Mesendoderm (in vitro differentiated cells): ENCODE data around the gene LIN7B.

Experiments used
- DNase-seq: peaks from one replicate; pipeline ENCODE4 v3.0.0; 2013
- H2AK5ac ChIP-seq: 2 replicates; pipeline ENCODE4 v1.6.1; 2013; ENCODE audit warnings: low read length, inconsistent platforms
- H2BK120ac ChIP-seq: 2 replicates; pipeline ENCODE4 v1.6.1; 2013; ENCODE audit warnings: low read depth, mild to moderate bottlenecking, low read length, moderate library complexity, mixed read lengths
- H2BK15ac ChIP-seq: replicated peaks from 2 replicates; pipeline ENCODE4 v1.6.1; 2013; ENCODE audit warnings: low read depth, mild to moderate bottlenecking, moderate library complexity
- H2BK5ac ChIP-seq: 2 replicates; pipeline ENCODE4 v1.6.1; 2013; ENCODE audit warnings: low read length, inconsistent platforms
- H3K18ac ChIP-seq: 2 replicates; pipeline ENCODE4 v1.6.1; 2013; ENCODE audit warnings: mild to moderate bottlenecking, low read length, mixed read lengths
- H3K23ac ChIP-seq: one replicate; pipeline ENCODE4 v1.6.1; 2013; ENCODE audit warnings: low read length
- H3K27ac ChIP-seq: 2 replicates; pipeline ENCODE4 v1.5.1; 2013; ENCODE audit warnings: low read depth, mild to moderate bottlenecking, inconsistent platforms, low read length, moderate library complexity
- H3K27me3 ChIP-seq: 2 replicates; pipeline ENCODE4 v1.6.1; 2013; ENCODE audit warnings: low read length, control low read depth, mild to moderate bottlenecking, inconsistent platforms; ENCODE audit not compliant: insufficient read depth, poor library complexity
- H3K36me3 ChIP-seq: 2 replicates; pipeline ENCODE4 v1.6.1; 2013; ENCODE audit warnings: low read length, inconsistent platforms; ENCODE audit not compliant: control insufficient read depth, insufficient read depth
- H3K4ac ChIP-seq: one replicate; pipeline ENCODE4 v1.6.1; 2013; ENCODE audit warnings: low read depth, mild to moderate bottlenecking, low read length, moderate library complexity
- H3K4me1 ChIP-seq: 2 replicates; pipeline ENCODE4 v1.6.1; 2013; ENCODE audit warnings: low read depth, low read length, inconsistent platforms; ENCODE audit not compliant: control insufficient read depth
- H3K4me2 ChIP-seq: 2 replicates; pipeline ENCODE4 v1.6.1; 2013; ENCODE audit warnings: low read length
- H3K4me3 ChIP-seq: 2 replicates; pipeline ENCODE4 v1.5.1; 2013; ENCODE audit warnings: mild to moderate bottlenecking, low read length
- H3K56ac ChIP-seq: one replicate; pipeline ENCODE4 v1.6.1; 2013; ENCODE audit warnings: low read length
- H3K79me1 ChIP-seq: 2 replicates; pipeline ENCODE4 v1.6.1; 2013; ENCODE audit warnings: low read length, inconsistent platforms
- H3K79me2 ChIP-seq: 2 replicates; pipeline ENCODE4 v1.6.1; 2013; ENCODE audit warnings: mild to moderate bottlenecking, low read length; ENCODE audit not compliant: control insufficient read depth, insufficient read depth
- H3K9ac ChIP-seq: 2 replicates; pipeline ENCODE4 v1.6.1; 2013; ENCODE audit warnings: low read length, inconsistent platforms
- H4K5ac ChIP-seq: one replicate; pipeline ENCODE4 v1.6.1; 2013; ENCODE audit warnings: low read length
- H4K8ac ChIP-seq: one replicate; pipeline ENCODE4 v1.6.1; 2013; ENCODE audit warnings: low read depth, mild to moderate bottlenecking, control low read depth, low read length, moderate library complexity
- WGBS: extraction: QIAGEN DNeasy Blood & Tissue Kit; methylation state at CpG from one replicate; pipeline ENCODE4 v1.1.7; 2013; ENCODE audit warnings: low lambda C conversion rate, missing lambda C conversion rate; ENCODE audit not compliant: insufficient coverage; ENCODE audit errors: extremely low coverage; 5-methylcytosine and 5-hydroxymethylcytosine counted together

The LIN7B gene

DNA sequence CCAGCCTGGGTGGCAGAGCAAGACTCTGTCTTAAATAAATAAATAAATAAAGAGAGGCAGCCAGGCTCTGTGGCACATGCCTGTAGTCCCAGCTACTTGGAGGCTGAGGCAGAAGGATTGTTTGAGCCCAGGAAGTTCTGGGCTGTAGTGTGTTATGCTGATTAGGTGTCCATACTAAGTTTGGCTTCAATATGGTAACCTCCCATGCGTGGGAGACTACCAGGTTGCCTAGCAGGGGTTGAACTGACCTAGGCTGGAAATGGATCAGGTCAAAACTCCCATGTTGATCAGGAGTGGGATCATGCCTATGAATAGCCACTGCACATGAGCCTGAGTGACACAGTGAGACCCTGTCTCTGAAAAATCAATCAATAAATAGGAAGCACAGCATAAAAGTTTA, 32.9 kb upstream of the LIN7B start:
- no peak overlapping the region for H2BK120ac ChIP-seq
- no peak overlapping the region for H2AK5ac ChIP-seq
- no peaks in the 10 kb centered on the region for H3K4me1 ChIP-seq
- no peak overlapping the region for H3K27ac ChIP-seq
- H3K79me1 ChIP-seq: no peaks in the 10 kb centered on the region
- H2BK15ac ChIP-seq: no peak overlapping the region
- H3K23ac ChIP-seq: no peak overlapping the region
- no peak overlapping the region for H3K4me2 ChIP-seq
- H3K79me2 ChIP-seq: peaks cover 10% of the 10 kb centered on the region
- H2BK5ac ChIP-seq: no peak overlapping the region
- no CpG with 5 or more reads among the region's 1 CpG for WGBS
- no peak overlapping the region for H3K18ac ChIP-seq
- H4K5ac ChIP-seq: no peak overlapping the region
- no peaks in the 10 kb centered on the region for H3K27me3 ChIP-seq
- no peak overlapping the region for H3K4ac ChIP-seq
- H4K8ac ChIP-seq: no peak overlapping the region
- H3K36me3 ChIP-seq: no peaks in the 10 kb centered on the region
- H3K4me3 ChIP-seq: no peak overlapping the region
- no peak for DNase-seq
- no peak overlapping the region for H3K56ac ChIP-seq
- no peak overlapping the region for H3K9ac ChIP-seq

DNA sequence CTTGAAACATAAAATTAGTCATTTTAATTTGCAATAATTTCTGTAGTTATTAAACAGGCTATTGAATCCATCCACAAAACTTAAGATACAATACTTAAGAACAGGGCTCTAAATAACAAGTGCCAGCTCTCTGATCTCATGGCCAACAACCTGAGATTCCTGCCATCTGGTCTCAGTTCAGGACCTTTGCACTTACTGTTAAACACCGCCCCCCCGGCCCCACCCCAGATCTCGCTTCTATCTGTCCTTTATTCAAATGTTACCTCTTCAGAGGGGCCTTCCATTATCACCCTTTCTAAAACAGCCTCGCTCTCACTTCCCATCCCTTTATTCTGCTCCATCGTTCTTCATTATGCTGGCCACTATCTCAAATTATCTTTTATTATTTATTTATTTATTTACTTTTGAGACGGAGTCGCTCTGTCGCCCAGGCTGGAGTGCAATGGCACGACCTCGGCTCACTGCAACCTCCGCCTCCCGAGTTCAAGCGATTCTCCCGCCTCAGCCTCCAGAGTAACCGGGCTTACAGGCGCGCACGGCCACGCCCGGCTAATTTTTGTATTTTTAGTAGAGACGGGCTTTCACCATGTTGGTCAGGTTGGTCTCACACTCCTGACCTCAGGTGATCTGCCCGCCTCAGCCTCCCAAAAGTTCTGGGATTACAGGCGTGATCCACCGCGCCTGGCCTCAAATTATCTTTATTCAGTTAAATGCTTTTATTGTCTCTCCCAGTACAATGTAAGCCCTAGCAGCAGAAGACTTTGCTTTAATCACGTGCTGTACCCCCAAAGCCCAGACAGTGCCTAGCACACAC, 29.8 kb upstream of the LIN7B start:
- Histone ChIP-seq H2AK5ac (no peak overlapping the region), H3K4me3 (no peak overlapping the region), H2BK5ac (no peak overlapping the region), H3K36me3 (peaks cover 8% of the 10 kb centered on the region), H3K56ac (peak overlapping the region; percentile 95), H3K4me2 (peak overlapping the region; percentile 67), H3K79me2 (peaks cover 36% of the 10 kb centered on the region), H3K23ac (no peak overlapping the region), H3K9ac (peak overlapping the region; percentile 88), H3K18ac (no peak overlapping the region), H2BK15ac (no peak overlapping the region), H3K4me1 (no peaks in the 10 kb centered on the region), H3K79me1 (peaks cover 10% of the 10 kb centered on the region), H4K5ac (peak overlapping the region; percentile 90), H3K27ac (no peak overlapping the region), H3K27me3 (no peaks in the 10 kb centered on the region), H4K8ac (no peak overlapping the region), H3K4ac (no peak overlapping the region), H2BK120ac (no peak overlapping the region)
- WGBS: no CpG with 5 or more reads among the region's 26 CpGs
- DNase-seq: no peak

GRCh38 chr19:49085020-49085867, 28.9 kb upstream of the LIN7B start, which contains the start of gene SNRNP70:
Gene SNRNP70, plus strand, starts transcription at chr19:49085451. Its CDS starts 964 bp downstream, at chr19:49086415.
- peak within 1 kb of the TSS; percentile 80 for H3K18ac ChIP-seq
- H2AK5ac ChIP-seq: no peak within 1 kb of the TSS
- no peak within 1 kb of the TSS for H2BK120ac ChIP-seq
- H4K8ac ChIP-seq: no peak within 1 kb of the TSS
- peaks cover 12% of the 10 kb centered on the region for H3K36me3 ChIP-seq
- peak within 1 kb of the TSS; percentile 90 for H4K5ac ChIP-seq
- peak within 1 kb of the TSS; percentile 70 for H3K4ac ChIP-seq
- H3K79me1 ChIP-seq: peaks cover 12% of the 10 kb centered on the region
- H3K27ac ChIP-seq: peak within 1 kb of the TSS; percentile 80
- no peak within 1 kb of the TSS for H2BK15ac ChIP-seq
- peak within 1 kb of the TSS; percentile 97 for H3K56ac ChIP-seq
- no peaks in the 10 kb centered on the region for H3K4me1 ChIP-seq
- H3K23ac ChIP-seq: peak within 1 kb of the TSS; percentile 72
- peak within 1 kb of the TSS; percentile 67 for H3K4me2 ChIP-seq
- no peaks in the 10 kb centered on the region for H3K27me3 ChIP-seq
- H2BK5ac ChIP-seq: peak within 1 kb of the TSS; percentile 61
- DNase-seq: peak; percentile 100
- peak within 1 kb of the TSS; percentile 97 for H3K9ac ChIP-seq
- no CpG with 5 or more reads among the region's 89 CpGs for WGBS
- H3K79me2 ChIP-seq: peaks cover 41% of the 10 kb centered on the region
- peak within 1 kb of the TSS; percentile 60 for H3K4me3 ChIP-seq

- Histone ChIP-seq H3K36me3 (peaks cover 18% of the 10 kb centered on the region), H2AK5ac (no peak overlapping the region), H4K5ac (no peak overlapping the region), H2BK120ac (no peak overlapping the region), H3K9ac (peak overlapping the region; percentile 97), H3K56ac (peak overlapping the region; percentile 97), H3K4me1 (no peaks in the 10 kb centered on the region), H4K8ac (no peak overlapping the region), H3K23ac (no peak overlapping the region), H3K27me3 (no peaks in the 10 kb centered on the region), H3K4me2 (peak overlapping the region; percentile 59), H2BK15ac (no peak overlapping the region), H3K4me3 (peak overlapping the region; percentile 60), H2BK5ac (no peak overlapping the region), H3K79me2 (peaks cover 47% of the 10 kb centered on the region), H3K18ac (peak overlapping the region; percentile 80), H3K4ac (no peak overlapping the region), H3K27ac (peak overlapping the region; percentile 80), H3K79me1 (peaks cover 16% of the 10 kb centered on the region)
- DNase-seq: peak; percentile 34
- WGBS: no CpG with 5 or more reads among the region's 14 CpGs
Observed at GRCh38 chr19:49085868-49086232, 28.3 kb upstream of the LIN7B start.

GRCh38 chr19:49086296-49086695, 27.9 kb upstream of the LIN7B start:
- H3K27ac ChIP-seq: no peak overlapping the region
- peaks cover 19% of the 10 kb centered on the region for H3K36me3 ChIP-seq
- H3K79me1 ChIP-seq: peaks cover 17% of the 10 kb centered on the region
- no CpG with 5 or more reads among the region's 11 CpGs for WGBS
- no peak overlapping the region for H3K23ac ChIP-seq
- peak overlapping the region; percentile 59 for H3K4me2 ChIP-seq
- no peak overlapping the region for H3K18ac ChIP-seq
- H3K4me1 ChIP-seq: no peaks in the 10 kb centered on the region
- peaks cover 47% of the 10 kb centered on the region for H3K79me2 ChIP-seq
- H2BK15ac ChIP-seq: no peak overlapping the region
- peak overlapping the region; percentile 97 for H3K9ac ChIP-seq
- H3K27me3 ChIP-seq: no peaks in the 10 kb centered on the region
- peak overlapping the region; percentile 60 for H3K4me3 ChIP-seq
- DNase-seq: no peak
- no peak overlapping the region for H3K4ac ChIP-seq
- H2BK120ac ChIP-seq: no peak overlapping the region
- H2AK5ac ChIP-seq: no peak overlapping the region
- H4K5ac ChIP-seq: no peak overlapping the region
- H4K8ac ChIP-seq: no peak overlapping the region
- peak overlapping the region; percentile 97 for H3K56ac ChIP-seq
- H2BK5ac ChIP-seq: no peak overlapping the region
